GM12878 (cell line): ENCODE data around the gene HEBP2. TPM values are rescaled to one million over a fixed set of nuclear protein-coding genes. Genes with fewer than 3 reads are reported as not detected.

Experiments
- ATAC-seq: fragments of 200-7000 bp; cut with Tn5 transposase; 3 replicates; pipeline ENCODE4 v1.9.1; 2020; ENCODE audit warnings: mild to moderate bottlenecking, moderate library complexity
- BruUV-seq: library from RNA; stranded (reverse); fragments of 400-500 nt; replicated peaks from 2 replicates; lab custom pipeline; 2021; lab: Mats Ljungman, UMichigan
- CTCF ChIA-PET: fragments of 300-600 bp; sonication (Branson Sonifier 250); formaldehyde crosslinking; extraction: SDS; loops from one replicate; lab custom pipeline; 2021; ENCODE audit warnings: inconsistent platforms; lab: Yijun Ruan, JAX
- POLR2A ChIA-PET: fragments of 350-600 bp; formaldehyde crosslinking; extraction: SDS; loops from one replicate; lab custom pipeline; 2021; ENCODE audit warnings: inconsistent platforms; lab: Charles Lee
- RAD21 ChIA-PET: fragments of 300-600 bp; sonication (Branson Sonifier 250); formaldehyde crosslinking; loops from one replicate; lab custom pipeline; 2023; ENCODE audit warnings: antibody characterized with exemption; ENCODE audit not compliant: unreplicated experiment; lab: Charles Lee
- SMC1A ChIA-PET: fragments of 300-600 bp; sonication (Branson Sonifier 250); formaldehyde crosslinking; loops from one replicate; lab custom pipeline; 2023; ENCODE audit not compliant: unreplicated experiment, uncharacterized antibody; lab: Charles Lee
- DNase-seq: peaks from one replicate; pipeline ENCODE4 v3.0.0-alpha.2; 2011; ENCODE audit warnings: low read depth, low spot score
- FAIRE-seq: peaks from 3 replicates; lab custom pipeline; 2011; peaks lifted over from hg19 to GRCh38; lab: Jason Lieb, UNC
- H2AFZ ChIP-seq: 2 replicates; pipeline ENCODE4 v1.6.0; 2011; ENCODE audit warnings: low read depth, low read length, control low read depth; ENCODE audit not compliant: control insufficient read depth
- H3K27ac ChIP-seq: 2 replicates; pipeline ENCODE4 v1.5.1; 2011; ENCODE audit warnings: control low read depth; ENCODE audit not compliant: control insufficient read depth, insufficient read depth
- H3K27me3 ChIP-seq, 2 experiments: replicated peaks in 1 of 2; 2 replicates each; pipeline versions ENCODE4 v1.6.0 to v1.6.1; 2011; ENCODE audit warnings: low read length in 1 of 2; ENCODE audit not compliant: control insufficient read depth in 2 of 2, insufficient read depth in 2 of 2
- H3K36me3 ChIP-seq, 2 experiments: 2 replicates each; pipeline ENCODE4 v1.5.1; 2011; ENCODE audit warnings: low read length in 1 of 2; ENCODE audit not compliant: control insufficient read depth in 2 of 2, insufficient read depth in 2 of 2
- H3K4me1 ChIP-seq: 2 replicates; pipeline ENCODE4 v1.6.1; 2011; ENCODE audit warnings: mild to moderate bottlenecking, low read length, moderate library complexity, mixed read lengths; ENCODE audit not compliant: control insufficient read depth, insufficient read depth
- H3K4me2 ChIP-seq: 2 replicates; pipeline ENCODE4 v1.6.0; 2011; ENCODE audit warnings: control low read depth; ENCODE audit not compliant: control insufficient read depth, insufficient read depth
- H3K4me3 ChIP-seq: fragments of 200-600 bp; sonication (generic); 2 replicates; pipeline ENCODE4 v1.5.1; 2016
- H3K79me2 ChIP-seq: 2 replicates; pipeline ENCODE4 v1.6.0; 2011; ENCODE audit warnings: low read length; ENCODE audit not compliant: control insufficient read depth, insufficient read depth
- H3K9ac ChIP-seq: 2 replicates; pipeline ENCODE4 v1.8.0; 2011; ENCODE audit warnings: low read length, control low read depth, mixed read lengths; ENCODE audit not compliant: control insufficient read depth, insufficient read depth
- H3K9me3 ChIP-seq: replicated peaks from 3 replicates; pipeline ENCODE4 v1.5.1; 2011; ENCODE audit warnings: mild to moderate bottlenecking, low read length; ENCODE audit not compliant: control insufficient read depth, insufficient read depth
- H4K20me1 ChIP-seq: 2 replicates; pipeline ENCODE4 v1.6.0; 2011; ENCODE audit not compliant: control insufficient read depth, insufficient read depth
- ATF7 ChIP-seq: fragments of 450-650 bp; IDR thresholded peaks from 2 replicates; pipeline ENCODE4 v1.6.1; 2016; ENCODE audit warnings: low read depth, mild to moderate bottlenecking
- BHLHE40 ChIP-seq, 2 experiments: fragments of 450-650 bp in 1 of 2; IDR thresholded peaks; 2 replicates each; pipeline ENCODE4 v1.6.1; 2011 to 2017; ENCODE audit warnings: low read depth in 2 of 2, borderline replicate concordance in 1 of 2, improper control_type of control experiment in 1 of 2, low read length in 1 of 2, mild to moderate bottlenecking in 1 of 2
- CHD4 ChIP-seq: fragments of 200-600 bp; sonication (generic); IDR thresholded peaks from 2 replicates; pipeline ENCODE4 v1.6.1; 2016; ENCODE audit warnings: mild to moderate bottlenecking
- EP300 ChIP-seq, 2 experiments: fragments of 150-350 bp in 1 of 2; IDR thresholded peaks; 2 replicates each; pipeline ENCODE4 v1.6.1; 2011 to 2012; ENCODE audit warnings: low read depth in 2 of 2, low read length in 2 of 2, borderline replicate concordance in 1 of 2, improper control_type of control experiment in 1 of 2, inconsistent platforms in 1 of 2; ENCODE audit not compliant: control insufficient read depth in 1 of 2
- ETV6 ChIP-seq, 2 experiments: fragments of 450-650 bp in 1 of 2; IDR thresholded peaks in 1 of 2; conservative IDR thresholded peaks in 1 of 2; 2 replicates each; pipeline ENCODE4 v1.6.1; 2014; ENCODE audit warnings: antibody characterized with exemption in 1 of 2, borderline replicate concordance in 1 of 2, low read depth in 1 of 2, mild to moderate bottlenecking in 1 of 2, moderate library complexity in 1 of 2
- HDGF ChIP-seq: fragments of 450-650 bp; IDR thresholded peaks from 2 replicates; pipeline ENCODE4 v1.6.1; 2016; ENCODE audit warnings: antibody characterized with exemption
- MLLT1 ChIP-seq: fragments of 450-650 bp; IDR thresholded peaks from 2 replicates; pipeline ENCODE4 v1.6.1; 2016; ENCODE audit warnings: mild to moderate bottlenecking
- NR2F1 ChIP-seq: fragments of 450-650 bp; conservative IDR thresholded peaks from 2 replicates; pipeline ENCODE4 v1.6.1; 2017; ENCODE audit warnings: mild to moderate bottlenecking
- RAD21 ChIP-seq: IDR thresholded peaks from 2 replicates; pipeline ENCODE4 v1.6.1; 2011; ENCODE audit warnings: mild to moderate bottlenecking, low read depth, low read length, moderate library complexity; ENCODE audit not compliant: insufficient read depth
- RELB ChIP-seq: fragments of 450-650 bp; IDR thresholded peaks from 2 replicates; pipeline ENCODE4 v1.6.1; 2017; ENCODE audit warnings: low read depth, mild to moderate bottlenecking, moderate library complexity
- SIX5 ChIP-seq: IDR thresholded peaks from 2 replicates; pipeline ENCODE4 v1.6.1; 2011; ENCODE audit warnings: mild to moderate bottlenecking, low read depth, low read length, moderate library complexity; ENCODE audit not compliant: severe bottlenecking
- SRF ChIP-seq, 2 experiments: IDR thresholded peaks; 2 replicates each; pipeline ENCODE4 v1.6.1; 2011; ENCODE audit warnings: low read depth in 2 of 2, low read length in 2 of 2, mild to moderate bottlenecking in 1 of 2, moderate library complexity in 1 of 2
- WGBS: methylation state at CpG from one replicate; pipeline ENCODE4 v1.1.6; 2016; ENCODE audit warnings: low lambda C conversion rate; ENCODE audit not compliant: insufficient replicate concordance, insufficient coverage; ENCODE audit errors: missing lambda C conversion rate; 5-methylcytosine and 5-hydroxymethylcytosine counted together
- in situ Hi-C: fragments of 300-500 bp; cut with MboI; formaldehyde crosslinking; loops from 9 replicates; pipeline ENCODE4 v1.14.3; 2018; ENCODE audit warnings: mixed read lengths
- intact Hi-C: fragments of 100-400 bp; cut with micrococcal nuclease; formaldehyde crosslinking; loops from one replicate; pipeline ENCODE4 v1.14.2; 2022; ENCODE audit not compliant: unreplicated experiment
- polyA plus RNA-seq, 11 experiments: library from polyadenylated mRNA; depleted of rRNA in 4 of 11; unstranded in 6 of 11; stranded (reverse) in 5 of 11; fragments of >200 nt; fragmentation: Nextera tagmentation in 4 of 11; fragmentation: Illumina TruSeq in 1 of 11; extraction: Ambion mirVana in 4 of 11; extraction: Trizol in 1 of 11; gene quantifications; 1 replicate in 1 of 11; 2 replicates in 10 of 11; pipeline versions ENCODE4 v1.2.1 to v1.2.3, GENCODE V29; 2011 to 2016; ENCODE audit warnings: inconsistent platforms in 2 of 11, missing spikeins in 2 of 11, low read depth in 1 of 11
- total RNA-seq, 4 experiments: library from RNA; depleted of rRNA in 3 of 4; stranded (reverse); fragments of >200 nt in 3 of 4; fragmentation: Illumina TruSeq in 1 of 4; extraction: Trizol in 1 of 4; gene quantifications; 2 replicates each; pipeline versions ENCODE4 v1.2.1 to v1.2.3, GENCODE V29; 2013 to 2021

Gene HEBP2
- total and polyA plus RNA-seq, 10 of the 15 experiments (the other 5 are each of a cell fraction or from before 2014, with no cell fraction given) = 3.8 to 41.8 (median 16.9) TPM

- H3K4me3 ChIP-seq = no peak overlapping the region
- H4K20me1 ChIP-seq = no peaks in the 10 kb centered on the region
- 74% methylated on average over 3 of the region's 3 CpGs for WGBS
- ChIA-PET CTCF (interaction anchor here (0.8 kb wide), 1 partner anchor 87 kb away, joined by 3 read pairs; no protein-coding TSS in a partner anchor), SMC1A (interaction anchor here (1.7 kb wide), 1 partner anchor 9 kb away, joined by 3 read pairs; no protein-coding TSS in a partner anchor), RAD21 (no interaction called here), POLR2A (no interaction called here)
- no peak overlapping the region for H3K4me2 ChIP-seq
- in situ Hi-C loops = no loop called here
- H2AFZ ChIP-seq = no peak overlapping the region
- no peaks in the 10 kb centered on the region for H3K27me3 ChIP-seq
- no peak overlapping the region for H3K9ac ChIP-seq
- peaks cover 0 to 2% of the 10 kb centered on the region in 2 experiments; a peak in 1 of 4 replicates for H3K36me3 ChIP-seq
- BruUV-seq = no TSS peak
- H3K9me3 ChIP-seq = no peaks in the 10 kb centered on the region; the same call in 2 of the 3 replicates
- ATAC-seq = no peak; the same call in 2 of the 3 replicates
- no peaks in the 10 kb centered on the region for H3K4me1 ChIP-seq
- H3K79me2 ChIP-seq = no peaks in the 10 kb centered on the region
- TF ChIP-seq RAD21 (no peak), SRF (IDR thresholded peaks at IDR 0.05; ENCODE audit: low read depth in 2 of 2, low read length in 2 of 2) (no peak), RELB (no peak)
- no peak for DNase-seq
- intact Hi-C loops = no loop called here
- FAIRE-seq = no peak
- no peak overlapping the region for H3K27ac ChIP-seq
These were observed 14.2 kb downstream of the HEBP2 start for GRCh38 chr6:138418118-138418742.

GRCh38 chr6:138419766-138420165 lies 15.7 kb downstream of the HEBP2 start:
- 88% methylated on average over 3 of the region's 3 CpGs for WGBS
- SMC1A ChIA-PET = interaction anchor here (1.0 to 1.5 kb wide), 2 partner anchors 36 to 89 kb away, joined by 3 to 5 read pairs; no protein-coding TSS in a partner anchor
- in situ Hi-C loops = no loop called here
- TF ChIP-seq NR2F1 (no peak), SIX5 (no peak), MLLT1 (no peak), HDGF (no peak), ETV6 (conservative IDR thresholded peaks at IDR 0.05 in 1 of 2, IDR thresholded peaks at IDR 0.05 in 1 of 2; ENCODE audit: borderline replicate concordance in 1 of 2, low read depth in 1 of 2) (no peak), CHD4 (no peak), BHLHE40 (IDR thresholded peaks at IDR 0.05; ENCODE audit: borderline replicate concordance in 1 of 2, low read depth in 2 of 2, low read length in 1 of 2) (no peak), EP300 (IDR thresholded peaks at IDR 0.05; ENCODE audit: borderline replicate concordance in 1 of 2, control insufficient read depth in 1 of 2, low read depth in 2 of 2, low read length in 2 of 2) (no peak), ATF7 (no peak)

More at GRCh38 chr6:138419766-138420165, 15.7 kb downstream of the HEBP2 start:
- FAIRE-seq (no peak), ATAC-seq (no peak), DNase-seq (no peak)
- Histone ChIP-seq H2AFZ (no peak overlapping the region), H4K20me1 (no peaks in the 10 kb centered on the region), H3K36me3 (peaks cover 0 to 4% of the 10 kb centered on the region in 2 experiments; a peak in 2 of 4 replicates), H3K9ac (no peak overlapping the region), H3K4me3 (no peak overlapping the region), H3K27me3 (no peaks in the 10 kb centered on the region), H3K9me3 (no peaks in the 10 kb centered on the region; the same call in 2 of the 3 replicates), H3K79me2 (no peaks in the 10 kb centered on the region), H3K27ac (no peak overlapping the region), H3K4me2 (no peak overlapping the region), H3K4me1 (no peaks in the 10 kb centered on the region)
- intact Hi-C loops = no loop called here
- no TSS peak for BruUV-seq
- ChIA-PET CTCF (interaction anchor here (0.6 to 1.0 kb wide), 2 partner anchors 88 to 243 kb away, joined by 3 to 4 read pairs; no protein-coding TSS in a partner anchor), RAD21 (no interaction called here), POLR2A (no interaction called here)
